ENCODE data around the gene AIM2. TPM values are rescaled to one million over a fixed set of nuclear protein-coding genes. Genes with fewer than 3 reads are reported as not detected.

Gene AIM2
- total RNA-seq, 1 experiment from 2014 or later, result 1.1 TPM

DNA sequence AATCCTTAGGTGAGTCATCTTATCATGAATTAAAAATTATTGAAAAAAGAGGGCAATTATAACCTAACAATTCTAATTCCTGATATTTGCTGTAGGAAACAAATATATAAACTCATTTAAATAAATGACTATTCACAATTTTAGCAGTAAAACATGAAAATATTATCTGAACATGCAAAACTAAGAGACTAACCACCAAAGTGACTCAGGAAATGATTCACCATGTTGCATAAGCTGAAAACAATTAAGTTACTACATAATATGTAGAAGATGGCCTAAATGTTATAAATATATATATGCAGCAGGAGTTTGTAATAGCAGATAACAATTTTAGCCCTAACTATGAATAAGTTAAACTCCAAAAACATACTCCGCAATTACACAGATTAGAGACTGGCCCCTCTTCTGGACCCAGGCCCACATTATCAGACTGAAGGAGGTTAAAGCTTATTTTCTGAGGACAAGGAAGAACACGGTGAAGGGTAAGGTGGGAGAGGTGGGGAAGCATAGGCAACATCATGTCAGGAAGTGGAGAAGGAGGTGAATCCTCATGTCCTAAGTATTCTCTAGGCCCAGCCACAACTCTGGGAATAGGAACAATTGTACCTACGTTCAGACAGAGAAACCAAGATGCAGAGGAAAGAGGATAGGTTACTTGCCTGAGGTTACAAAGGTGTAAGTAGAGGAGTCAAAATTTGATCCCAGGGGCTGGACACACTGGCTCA is 15.6 kb upstream of the AIM2 start:
- H3K27me3 Mint-ChIP-seq (ENCODE audit: low read depth), result no peaks in the 10 kb centered on the region
- ChIA-PET POLR2A (no interaction called here), CTCF (no interaction called here)
- no peak overlapping the region for H3K4me3 Mint-ChIP-seq
- no peaks in the 10 kb centered on the region for H3K9me3 Mint-ChIP-seq
- DNase-seq (ENCODE audit: low spot score), result no peak
- H3K36me3 Mint-ChIP-seq, result no peaks in the 10 kb centered on the region
- no peak overlapping the region for H3K27ac Mint-ChIP-seq
- H3K4me1 Mint-ChIP-seq, result no peaks in the 10 kb centered on the region
- no peak for ATAC-seq
- no peak for TF ChIP-seq SP1 (CRISPR knock-in tag; conservative IDR thresholded peaks at IDR 0.05)
- no peak for TF ChIP-seq ZNF416 (CRISPR knock-in tag; IDR thresholded peaks at IDR 0.05)
- TF ChIP-seq, protein P1, sequence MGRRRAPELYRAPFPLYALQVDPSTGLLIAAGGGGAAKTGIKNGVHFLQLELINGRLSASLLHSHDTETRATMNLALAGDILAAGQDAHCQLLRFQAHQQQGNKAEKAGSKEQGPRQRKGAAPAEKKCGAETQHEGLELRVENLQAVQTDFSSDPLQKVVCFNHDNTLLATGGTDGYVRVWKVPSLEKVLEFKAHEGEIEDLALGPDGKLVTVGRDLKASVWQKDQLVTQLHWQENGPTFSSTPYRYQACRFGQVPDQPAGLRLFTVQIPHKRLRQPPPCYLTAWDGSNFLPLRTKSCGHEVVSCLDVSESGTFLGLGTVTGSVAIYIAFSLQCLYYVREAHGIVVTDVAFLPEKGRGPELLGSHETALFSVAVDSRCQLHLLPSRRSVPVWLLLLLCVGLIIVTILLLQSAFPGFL (CRISPR knock-in tag; IDR thresholded peaks at IDR 0.05; ENCODE audit: borderline replicate concordance), result no peak
- TF ChIP-seq, protein P2, sequence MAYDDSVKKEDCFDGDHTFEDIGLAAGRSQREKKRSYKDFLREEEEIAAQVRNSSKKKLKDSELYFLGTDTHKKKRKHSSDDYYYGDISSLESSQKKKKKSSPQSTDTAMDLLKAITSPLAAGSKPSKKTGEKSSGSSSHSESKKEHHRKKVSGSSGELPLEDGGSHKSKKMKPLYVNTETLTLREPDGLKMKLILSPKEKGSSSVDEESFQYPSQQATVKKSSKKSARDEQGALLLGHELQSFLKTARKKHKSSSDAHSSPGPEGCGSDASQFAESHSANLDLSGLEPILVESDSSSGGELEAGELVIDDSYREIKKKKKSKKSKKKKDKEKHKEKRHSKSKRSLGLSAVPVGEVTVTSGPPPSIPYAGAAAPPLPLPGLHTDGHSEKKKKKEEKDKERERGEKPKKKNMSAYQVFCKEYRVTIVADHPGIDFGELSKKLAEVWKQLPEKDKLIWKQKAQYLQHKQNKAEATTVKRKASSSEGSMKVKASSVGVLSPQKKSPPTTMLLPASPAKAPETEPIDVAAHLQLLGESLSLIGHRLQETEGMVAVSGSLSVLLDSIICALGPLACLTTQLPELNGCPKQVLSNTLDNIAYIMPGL (CRISPR knock-in tag; IDR thresholded peaks at IDR 0.05), result no peak
- TF ChIP-seq NR1H2 (CRISPR knock-in tag; IDR thresholded peaks at IDR 0.05), result no peak
- TF ChIP-seq MAX (CRISPR knock-in tag; IDR thresholded peaks at IDR 0.05), result no peak
- TF ChIP-seq ZNF232 (CRISPR knock-in tag; IDR thresholded peaks at IDR 0.05), result no peak
- TF ChIP-seq, protein P3, sequence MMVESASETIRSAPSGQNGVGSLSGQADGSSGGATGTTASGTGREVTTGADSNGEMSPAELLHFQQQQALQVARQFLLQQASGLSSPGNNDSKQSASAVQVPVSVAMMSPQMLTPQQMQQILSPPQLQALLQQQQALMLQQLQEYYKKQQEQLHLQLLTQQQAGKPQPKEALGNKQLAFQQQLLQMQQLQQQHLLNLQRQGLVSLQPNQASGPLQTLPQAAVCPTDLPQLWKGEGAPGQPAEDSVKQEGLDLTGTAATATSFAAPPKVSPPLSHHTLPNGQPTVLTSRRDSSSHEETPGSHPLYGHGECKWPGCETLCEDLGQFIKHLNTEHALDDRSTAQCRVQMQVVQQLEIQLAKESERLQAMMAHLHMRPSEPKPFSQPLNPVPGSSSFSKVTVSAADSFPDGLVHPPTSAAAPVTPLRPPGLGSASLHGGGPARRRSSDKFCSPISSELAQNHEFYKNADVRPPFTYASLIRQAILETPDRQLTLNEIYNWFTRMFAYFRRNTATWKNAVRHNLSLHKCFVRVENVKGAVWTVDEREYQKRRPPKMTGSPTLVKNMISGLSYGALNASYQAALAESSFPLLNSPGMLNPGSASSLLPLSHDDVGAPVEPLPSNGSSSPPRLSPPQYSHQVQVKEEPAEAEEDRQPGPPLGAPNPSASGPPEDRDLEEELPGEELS (CRISPR knock-in tag; IDR thresholded peaks at IDR 0.05), result no peak
- TF ChIP-seq ESRRA (CRISPR knock-in tag; IDR thresholded peaks at IDR 0.05; ENCODE audit: borderline replicate concordance), result no peak
- TF ChIP-seq, protein P4, sequence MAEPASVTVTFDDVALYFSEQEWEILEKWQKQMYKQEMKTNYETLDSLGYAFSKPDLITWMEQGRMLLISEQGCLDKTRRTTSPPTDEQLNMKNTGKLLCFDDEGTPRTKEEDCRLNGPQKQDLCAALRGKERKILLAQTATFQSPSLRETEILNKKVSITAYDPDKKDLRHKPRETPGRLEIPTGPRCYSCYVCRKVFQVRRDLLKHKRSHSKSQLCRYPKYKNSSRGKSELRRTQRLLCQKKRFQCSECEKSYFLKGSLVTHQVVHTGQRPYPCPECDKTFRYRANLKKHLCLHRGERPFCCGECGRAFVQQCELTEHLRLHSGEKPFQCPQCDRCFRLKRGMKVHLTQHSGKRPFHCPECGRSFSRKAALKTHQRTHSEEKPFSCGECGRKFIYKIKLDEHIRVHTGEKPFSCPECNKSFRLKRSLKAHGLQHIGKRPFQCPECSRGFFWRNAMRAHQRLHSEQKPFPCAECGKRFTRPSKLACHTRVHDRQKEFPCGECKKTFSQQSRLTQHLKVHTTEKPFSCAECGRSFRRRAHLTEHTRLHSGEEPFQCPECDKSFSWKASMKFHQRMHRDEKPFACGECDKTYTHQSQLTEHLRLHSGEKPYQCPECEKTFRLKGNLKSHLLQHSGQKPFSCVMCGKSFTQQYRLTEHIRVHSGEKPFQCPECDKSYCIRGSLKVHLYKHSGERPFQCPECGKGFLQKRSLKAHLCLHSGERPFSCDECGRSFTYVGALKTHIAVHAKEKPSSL (CRISPR knock-in tag; conservative IDR thresholded peaks at IDR 0.05), result no peak
- no peak for TF ChIP-seq ZNF121 (CRISPR knock-in tag; IDR thresholded peaks at IDR 0.05)
- TF ChIP-seq E2F4 (CRISPR knock-in tag; IDR thresholded peaks at IDR 0.05; ENCODE audit: borderline replicate concordance, low read depth), result no peak
- no peak for TF ChIP-seq ZBTB21 (CRISPR knock-in tag; IDR thresholded peaks at IDR 0.05; ENCODE audit: borderline replicate concordance)
- TF ChIP-seq USF2 (CRISPR knock-in tag; IDR thresholded peaks at IDR 0.05), result no peak
- TF ChIP-seq, protein P5, sequence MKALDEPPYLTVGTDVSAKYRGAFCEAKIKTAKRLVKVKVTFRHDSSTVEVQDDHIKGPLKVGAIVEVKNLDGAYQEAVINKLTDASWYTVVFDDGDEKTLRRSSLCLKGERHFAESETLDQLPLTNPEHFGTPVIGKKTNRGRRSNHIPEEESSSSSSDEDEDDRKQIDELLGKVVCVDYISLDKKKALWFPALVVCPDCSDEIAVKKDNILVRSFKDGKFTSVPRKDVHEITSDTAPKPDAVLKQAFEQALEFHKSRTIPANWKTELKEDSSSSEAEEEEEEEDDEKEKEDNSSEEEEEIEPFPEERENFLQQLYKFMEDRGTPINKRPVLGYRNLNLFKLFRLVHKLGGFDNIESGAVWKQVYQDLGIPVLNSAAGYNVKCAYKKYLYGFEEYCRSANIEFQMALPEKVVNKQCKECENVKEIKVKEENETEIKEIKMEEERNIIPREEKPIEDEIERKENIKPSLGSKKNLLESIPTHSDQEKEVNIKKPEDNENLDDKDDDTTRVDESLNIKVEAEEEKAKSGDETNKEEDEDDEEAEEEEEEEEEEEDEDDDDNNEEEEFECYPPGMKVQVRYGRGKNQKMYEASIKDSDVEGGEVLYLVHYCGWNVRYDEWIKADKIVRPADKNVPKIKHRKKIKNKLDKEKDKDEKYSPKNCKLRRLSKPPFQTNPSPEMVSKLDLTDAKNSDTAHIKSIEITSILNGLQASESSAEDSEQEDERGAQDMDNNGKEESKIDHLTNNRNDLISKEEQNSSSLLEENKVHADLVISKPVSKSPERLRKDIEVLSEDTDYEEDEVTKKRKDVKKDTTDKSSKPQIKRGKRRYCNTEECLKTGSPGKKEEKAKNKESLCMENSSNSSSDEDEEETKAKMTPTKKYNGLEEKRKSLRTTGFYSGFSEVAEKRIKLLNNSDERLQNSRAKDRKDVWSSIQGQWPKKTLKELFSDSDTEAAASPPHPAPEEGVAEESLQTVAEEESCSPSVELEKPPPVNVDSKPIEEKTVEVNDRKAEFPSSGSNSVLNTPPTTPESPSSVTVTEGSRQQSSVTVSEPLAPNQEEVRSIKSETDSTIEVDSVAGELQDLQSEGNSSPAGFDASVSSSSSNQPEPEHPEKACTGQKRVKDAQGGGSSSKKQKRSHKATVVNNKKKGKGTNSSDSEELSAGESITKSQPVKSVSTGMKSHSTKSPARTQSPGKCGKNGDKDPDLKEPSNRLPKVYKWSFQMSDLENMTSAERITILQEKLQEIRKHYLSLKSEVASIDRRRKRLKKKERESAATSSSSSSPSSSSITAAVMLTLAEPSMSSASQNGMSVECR (CRISPR knock-in tag; IDR thresholded peaks at IDR 0.05; ENCODE audit: borderline replicate concordance), result no peak
- TF ChIP-seq, protein P6, sequence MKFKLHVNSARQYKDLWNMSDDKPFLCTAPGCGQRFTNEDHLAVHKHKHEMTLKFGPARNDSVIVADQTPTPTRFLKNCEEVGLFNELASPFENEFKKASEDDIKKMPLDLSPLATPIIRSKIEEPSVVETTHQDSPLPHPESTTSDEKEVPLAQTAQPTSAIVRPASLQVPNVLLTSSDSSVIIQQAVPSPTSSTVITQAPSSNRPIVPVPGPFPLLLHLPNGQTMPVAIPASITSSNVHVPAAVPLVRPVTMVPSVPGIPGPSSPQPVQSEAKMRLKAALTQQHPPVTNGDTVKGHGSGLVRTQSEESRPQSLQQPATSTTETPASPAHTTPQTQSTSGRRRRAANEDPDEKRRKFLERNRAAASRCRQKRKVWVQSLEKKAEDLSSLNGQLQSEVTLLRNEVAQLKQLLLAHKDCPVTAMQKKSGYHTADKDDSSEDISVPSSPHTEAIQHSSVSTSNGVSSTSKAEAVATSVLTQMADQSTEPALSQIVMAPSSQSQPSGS (CRISPR knock-in tag; IDR thresholded peaks at IDR 0.05; ENCODE audit: borderline replicate concordance, low read depth), result no peak
- TF ChIP-seq, protein P7, sequence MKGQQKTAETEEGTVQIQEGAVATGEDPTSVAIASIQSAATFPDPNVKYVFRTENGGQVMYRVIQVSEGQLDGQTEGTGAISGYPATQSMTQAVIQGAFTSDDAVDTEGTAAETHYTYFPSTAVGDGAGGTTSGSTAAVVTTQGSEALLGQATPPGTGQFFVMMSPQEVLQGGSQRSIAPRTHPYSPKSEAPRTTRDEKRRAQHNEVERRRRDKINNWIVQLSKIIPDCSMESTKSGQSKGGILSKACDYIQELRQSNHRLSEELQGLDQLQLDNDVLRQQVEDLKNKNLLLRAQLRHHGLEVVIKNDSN (CRISPR knock-in tag; IDR thresholded peaks at IDR 0.05), result no peak
- no peak for TF ChIP-seq MXD4 (CRISPR knock-in tag; IDR thresholded peaks at IDR 0.05; ENCODE audit: borderline replicate concordance)
- TF ChIP-seq, protein P8, sequence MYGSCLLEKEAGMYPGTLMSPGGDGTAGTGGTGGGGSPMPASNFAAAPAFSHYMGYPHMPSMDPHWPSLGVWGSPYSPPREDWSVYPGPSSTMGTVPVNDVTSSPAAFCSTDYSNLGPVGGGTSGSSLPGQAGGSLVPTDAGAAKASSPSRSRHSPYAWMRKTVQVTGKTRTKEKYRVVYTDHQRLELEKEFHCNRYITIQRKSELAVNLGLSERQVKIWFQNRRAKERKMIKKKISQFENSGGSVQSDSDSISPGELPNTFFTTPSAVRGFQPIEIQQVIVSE (CRISPR knock-in tag; IDR thresholded peaks at IDR 0.05; ENCODE audit: borderline replicate concordance), result no peak

All from WTC11 (cell line).